GM12801 (cell line): Measurements from ENCODE around the gene SSTR3.

ENCODE experiments used
- CTCF ChIP-seq: IDR thresholded peaks from one replicate; pipeline ENCODE4 v1.5.1; 2011; ENCODE audit warnings: control low read depth; ENCODE audit not compliant: insufficient read length; ENCODE audit errors: extremely low read depth

The SSTR3 gene

GRCh38 chr22:37233751-37234631 is 21.7 kb upstream of the SSTR3 start:
- TF ChIP-seq CTCF, result no peak

GRCh38 chr22:37232140-37232998 is 20.1 kb upstream of the SSTR3 start:
- no peak for TF ChIP-seq CTCF

DNA sequence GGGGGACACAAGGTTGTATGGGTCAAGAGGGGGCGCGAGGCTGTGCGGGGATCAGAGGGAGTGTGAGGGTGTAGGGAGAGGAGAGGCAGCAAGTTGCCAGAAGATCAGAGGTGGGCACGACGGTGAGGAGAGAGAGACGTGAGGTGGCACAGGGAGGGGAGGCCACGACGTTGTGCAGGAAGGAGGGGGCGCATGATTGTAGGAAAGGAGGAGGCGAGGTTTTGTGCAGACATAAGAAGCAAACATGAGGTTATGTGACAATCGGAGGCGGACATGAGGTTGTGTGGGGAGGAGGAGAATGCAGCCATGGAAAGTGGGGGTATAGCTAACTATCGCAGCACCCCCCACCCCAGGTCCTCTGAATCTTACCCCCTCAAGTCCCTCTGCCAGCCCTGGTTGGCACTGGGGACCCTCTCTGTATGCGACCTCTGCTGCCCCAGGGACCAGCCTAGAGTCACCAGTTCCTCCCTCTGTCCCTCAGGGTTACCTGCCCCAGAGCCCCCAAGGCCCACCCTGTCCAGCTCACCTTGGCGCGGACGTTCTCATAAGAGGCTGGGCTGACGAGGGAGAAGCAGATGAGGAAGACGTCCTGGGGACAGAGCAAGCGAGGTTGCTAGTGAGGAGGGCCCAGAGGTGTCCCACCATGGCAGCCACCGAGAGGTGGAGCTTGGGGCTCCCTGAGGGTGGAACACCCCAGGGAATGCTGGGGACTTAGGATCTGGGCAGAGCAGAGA is 19.3 kb upstream of the SSTR3 start:
- TF ChIP-seq CTCF, result no peak

GRCh38 chr22:37230673-37231405 is 18.6 kb upstream of the SSTR3 start:
- TF ChIP-seq CTCF, result no peak

- no peak for TF ChIP-seq CTCF
These were observed 17.8 kb upstream of the SSTR3 start for GRCh38 chr22:37229805-37230672.

GRCh38 chr22:37229012-37229804 is 16.9 kb upstream of the SSTR3 start:
- no peak for TF ChIP-seq CTCF
